Measurements from ENCODE around the gene PLXNA2. TPM values are rescaled to one million over a fixed set of nuclear protein-coding genes. Genes with fewer than 3 reads are reported as not detected.

Gene PLXNA2
- total and polyA plus RNA-seq, 2 of the 8 experiments (the other 6 are each of a cell fraction or from before 2014, with no cell fraction given): 0.33 to 1.5 TPM

- TF ChIP-seq GTF2F1 (IDR thresholded peaks at IDR 0.05; ENCODE audit: borderline replicate concordance, low read depth, low read length): no peak
- TF ChIP-seq ATF3 (IDR thresholded peaks at IDR 0.05; ENCODE audit: insufficient read depth, low read depth, low read length): no peak
Measured at GRCh38 chr1:208042041-208042615, 202.1 kb downstream of the PLXNA2 start (continued).
